B cell (primary cell): ENCODE measurements around the gene AEN. TPM values are rescaled to one million over a fixed set of nuclear protein-coding genes. Genes with fewer than 3 reads are reported as not detected.

Experiments used
- ATAC-seq: fragments of 200-7000 bp; cut with Tn5 transposase; one replicate; pipeline ENCODE4 v1.10.0; 2021; ENCODE audit warnings: low read depth, mild to moderate bottlenecking, moderate number of reproducible peaks, moderate library complexity
- CTCF ChIA-PET: fragments of 350-600 bp; sonication (Branson Sonifier 250); formaldehyde crosslinking; loops from one replicate; lab custom pipeline; 2021; ENCODE audit warnings: antibody characterized with exemption, inconsistent platforms; lab: Charles Lee
- POLR2A ChIA-PET: fragments of 350-600 bp; sonication (Branson Sonifier 250); formaldehyde crosslinking; loops from one replicate; lab custom pipeline; 2021; ENCODE audit warnings: antibody characterized with exemption; lab: Charles Lee
- DNase-seq: peaks from one replicate; pipeline ENCODE4 v3.0.0; 2013
- H2AFZ ChIP-seq: 2 replicates; pipeline ENCODE4 v1.6.1; 2012; ENCODE audit warnings: mild to moderate bottlenecking, low read depth, low read length; ENCODE audit not compliant: insufficient read depth, poor library complexity, severe bottlenecking
- H3K27ac ChIP-seq, 2 donors: 1 replicate in 1 of 2; 2 replicates in 1 of 2; pipeline ENCODE4 v1.5.1; 2012 to 2013; ENCODE audit warnings: low read length in 2 of 2, mild to moderate bottlenecking in 2 of 2, moderate library complexity in 1 of 2
- H3K27me3 ChIP-seq, 4 experiments: fragments of 200-600 bp in 1 of 4; sonication (generic) in 1 of 4; replicated peaks in 1 of 4; 1 replicate in 2 of 4; 2 replicates in 2 of 4; pipeline versions ENCODE4 v1.6.1 to v1.7.0; 2013 to 2016; ENCODE audit warnings: low read length in 3 of 4, mild to moderate bottlenecking in 2 of 4, mixed read lengths in 1 of 4, moderate library complexity in 1 of 4; ENCODE audit not compliant: insufficient read depth in 4 of 4, control insufficient read depth in 3 of 4; ENCODE audit errors: control extremely low read depth in 1 of 4
- H3K36me3 ChIP-seq, 2 experiments: replicated peaks in 1 of 2; 1 replicate in 1 of 2; 2 replicates in 1 of 2; pipeline versions ENCODE4 v1.6.1 to v1.7.1; 2013; ENCODE audit warnings: low read length in 1 of 2; ENCODE audit not compliant: insufficient read depth in 2 of 2, control insufficient read depth in 1 of 2; ENCODE audit errors: control extremely low read depth in 1 of 2, extremely low read depth in 1 of 2
- H3K4me1 ChIP-seq, 2 donors: fragments of 200-600 bp in 1 of 2; sonication (generic) in 1 of 2; 1 replicate in 1 of 2; 2 replicates in 1 of 2; pipeline versions ENCODE4 v1.5.1 to v1.6.1; 2013 to 2017; ENCODE audit warnings: low read length in 2 of 2; ENCODE audit not compliant: control insufficient read depth in 2 of 2, insufficient read depth in 2 of 2
- H3K4me2 ChIP-seq: replicated peaks from 2 replicates; pipeline ENCODE3; 2012; ENCODE audit warnings: mild to moderate bottlenecking, low read depth, low read length; ENCODE audit not compliant: poor library complexity, severe bottlenecking
- H3K4me3 ChIP-seq, 5 experiments: fragments of 200-600 bp in 1 of 5; sonication (generic) in 1 of 5; 1 replicate in 3 of 5; 2 replicates in 2 of 5; pipeline versions ENCODE4 v1.5.1 to v1.7.0; 2011 to 2016; ENCODE audit warnings: low read length in 4 of 5, mild to moderate bottlenecking in 4 of 5, low read depth in 2 of 5, control low read depth in 1 of 5, moderate library complexity in 1 of 5; ENCODE audit not compliant: insufficient read depth in 1 of 5; ENCODE audit errors: control extremely low read depth in 1 of 5, extremely low read depth in 1 of 5
- H3K79me2 ChIP-seq: fragments of 200-600 bp; sonication (generic); one replicate; pipeline ENCODE4 v1.6.0; 2016; ENCODE audit warnings: low read length; ENCODE audit not compliant: control insufficient read depth, insufficient read depth
- H3K9ac ChIP-seq: fragments of 200-600 bp; sonication (generic); 2 replicates; pipeline ENCODE4 v1.6.1; 2017; ENCODE audit warnings: mild to moderate bottlenecking, low read length, moderate library complexity
- H3K9me3 ChIP-seq, 3 donors: one replicate each; pipeline versions ENCODE4 v1.6.1 to v1.7.1; 2013; ENCODE audit warnings: low read length in 2 of 3; ENCODE audit not compliant: control insufficient read depth in 2 of 3, insufficient read depth in 1 of 3; ENCODE audit errors: control extremely low read depth in 1 of 3
- H4K20me1 ChIP-seq: 2 replicates; pipeline ENCODE4 v1.6.0; 2012; ENCODE audit warnings: mild to moderate bottlenecking, low read length; ENCODE audit not compliant: insufficient read depth, control insufficient read depth, poor library complexity, severe bottlenecking
- H3K27ac Mint-ChIP-seq: one replicate; pipeline ENCODE4 v1.8.0; 2021; ENCODE audit warnings: mixed read lengths
- H3K27me3 Mint-ChIP-seq: one replicate; pipeline ENCODE4 v1.8.0; 2021; ENCODE audit warnings: mixed read lengths
- H3K4me1 Mint-ChIP-seq: one replicate; pipeline ENCODE4 v1.8.0; 2021; ENCODE audit warnings: mixed read lengths
- H3K4me3 Mint-ChIP-seq: one replicate; pipeline ENCODE4 v1.8.0; 2021; ENCODE audit warnings: mixed read lengths
- H3K9me3 Mint-ChIP-seq: one replicate; pipeline ENCODE4 v1.8.0; 2022; ENCODE audit warnings: mixed read lengths; ENCODE audit not compliant: insufficient read depth
- EZH2 ChIP-seq: IDR thresholded peaks from 2 replicates; pipeline ENCODE4 v1.6.1; 2012; ENCODE audit warnings: borderline replicate concordance, low read depth, mild to moderate bottlenecking, moderate library complexity, low read length; ENCODE audit not compliant: insufficient read depth, poor library complexity, severe bottlenecking
- WGBS: methylation state at CpG from one replicate; pipeline ENCODE4 v1.1.5; 2013; ENCODE audit warnings: missing lambda C conversion rate; ENCODE audit not compliant: insufficient coverage; 5-methylcytosine and 5-hydroxymethylcytosine counted together
- intact Hi-C: fragments of 100-400 bp; cut with micrococcal nuclease; formaldehyde crosslinking; loops from one replicate; pipeline ENCODE4 v1.10.0; 2022
- polyA plus RNA-seq: library from polyadenylated mRNA; depleted of rRNA; stranded (reverse); fragments of >200 nt; gene quantifications from 2 replicates; pipeline ENCODE4 v1.2.3, GENCODE V29; 2012
- total RNA-seq, 2 donors: library from RNA; stranded (reverse); fragments of 120-200 nt in 1 of 2; gene quantifications; 1 replicate in 1 of 2; 2 replicates in 1 of 2; pipeline versions ENCODE4 v1.2.3 to v1.2.4, GENCODE V29; 2013 to 2022
- TF ChIP-seq, protein P1 (sequence below): fragments of 200-600 bp; IDR thresholded peaks from one replicate; pipeline ENCODE4 v1.8.0; 2022; ENCODE audit warnings: antibody characterized with exemption, mild to moderate bottlenecking

Gene AEN
- total and polyA plus RNA-seq, 2 donors (not counting 1 experiment from before 2014, with no cell fraction given): 18.5 to 42.9 TPM

DNA sequence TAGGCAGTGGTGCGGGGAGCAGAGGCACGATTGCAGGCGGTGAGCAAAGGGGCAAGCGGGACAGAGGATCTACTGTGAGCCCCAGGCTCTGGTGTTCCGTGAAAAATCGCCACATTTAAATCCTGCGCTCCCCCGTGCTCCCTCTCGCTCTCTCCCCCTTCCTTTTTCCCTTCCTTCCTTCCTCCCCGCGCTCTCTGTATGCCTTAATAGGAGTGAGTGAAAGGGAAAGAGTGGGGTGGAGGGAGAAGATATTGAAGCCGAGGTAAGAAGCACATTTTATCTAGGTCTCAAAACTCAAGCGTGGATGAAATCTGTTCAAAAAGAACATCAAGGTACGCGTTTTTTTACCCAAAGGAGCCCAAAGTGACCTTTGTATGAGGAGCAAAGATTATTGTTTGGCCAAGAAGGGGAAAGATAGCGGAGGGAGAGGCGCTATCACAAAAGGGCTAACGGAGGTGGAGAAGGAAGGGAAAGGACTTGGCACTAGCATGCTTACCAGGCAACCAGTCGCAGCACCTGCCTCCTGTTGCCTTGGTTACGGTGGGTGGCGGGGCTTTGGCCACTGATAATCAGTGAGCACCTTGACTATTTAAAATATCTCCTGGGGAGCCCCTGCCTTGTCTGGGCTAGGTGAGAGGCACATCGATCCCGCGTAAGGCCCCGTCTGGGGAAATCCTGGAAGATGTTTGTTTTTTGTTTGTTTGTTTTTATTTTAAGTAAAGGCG, 14.9 kb upstream of the AEN start:
- Histone ChIP-seq H3K9me3 (peaks cover 0 to 22% (median 0%) of the 10 kb centered on the region in 3 donors), H3K4me3 (no peak overlapping the region), H3K27ac (no peak overlapping the region), H3K9ac (no peak overlapping the region), H3K4me1 (peaks cover 19 to 21% of the 10 kb centered on the region in 2 donors), H3K79me2 (no peaks in the 10 kb centered on the region), H3K4me2 (no peak overlapping the region), H3K36me3 (no peaks in the 10 kb centered on the region), H2AFZ (no peak overlapping the region), H3K27me3 (peaks cover 0 to 65% (median 49%) of the 10 kb centered on the region in 4 experiments), H4K20me1 (no peaks in the 10 kb centered on the region)
- Mint-ChIP-seq H3K9me3 (no peaks in the 10 kb centered on the region), H3K4me3 (no peak overlapping the region), H3K27ac (no peak overlapping the region), H3K27me3 (peaks cover 72% of the 10 kb centered on the region), H3K4me1 (peaks cover 13% of the 10 kb centered on the region)
- ChIA-PET POLR2A (no interaction called here), CTCF (no interaction called here)
- no peak for TF ChIP-seq EZH2
- TF ChIP-seq, protein P1, sequence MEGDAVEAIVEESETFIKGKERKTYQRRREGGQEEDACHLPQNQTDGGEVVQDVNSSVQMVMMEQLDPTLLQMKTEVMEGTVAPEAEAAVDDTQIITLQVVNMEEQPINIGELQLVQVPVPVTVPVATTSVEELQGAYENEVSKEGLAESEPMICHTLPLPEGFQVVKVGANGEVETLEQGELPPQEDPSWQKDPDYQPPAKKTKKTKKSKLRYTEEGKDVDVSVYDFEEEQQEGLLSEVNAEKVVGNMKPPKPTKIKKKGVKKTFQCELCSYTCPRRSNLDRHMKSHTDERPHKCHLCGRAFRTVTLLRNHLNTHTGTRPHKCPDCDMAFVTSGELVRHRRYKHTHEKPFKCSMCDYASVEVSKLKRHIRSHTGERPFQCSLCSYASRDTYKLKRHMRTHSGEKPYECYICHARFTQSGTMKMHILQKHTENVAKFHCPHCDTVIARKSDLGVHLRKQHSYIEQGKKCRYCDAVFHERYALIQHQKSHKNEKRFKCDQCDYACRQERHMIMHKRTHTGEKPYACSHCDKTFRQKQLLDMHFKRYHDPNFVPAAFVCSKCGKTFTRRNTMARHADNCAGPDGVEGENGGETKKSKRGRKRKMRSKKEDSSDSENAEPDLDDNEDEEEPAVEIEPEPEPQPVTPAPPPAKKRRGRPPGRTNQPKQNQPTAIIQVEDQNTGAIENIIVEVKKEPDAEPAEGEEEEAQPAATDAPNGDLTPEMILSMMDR: no peak
- ATAC-seq: no peak
- WGBS: 26% methylated on average over 11 of the region's 26 CpGs
- intact Hi-C loops: no loop called here
- no peak for DNase-seq

DNA sequence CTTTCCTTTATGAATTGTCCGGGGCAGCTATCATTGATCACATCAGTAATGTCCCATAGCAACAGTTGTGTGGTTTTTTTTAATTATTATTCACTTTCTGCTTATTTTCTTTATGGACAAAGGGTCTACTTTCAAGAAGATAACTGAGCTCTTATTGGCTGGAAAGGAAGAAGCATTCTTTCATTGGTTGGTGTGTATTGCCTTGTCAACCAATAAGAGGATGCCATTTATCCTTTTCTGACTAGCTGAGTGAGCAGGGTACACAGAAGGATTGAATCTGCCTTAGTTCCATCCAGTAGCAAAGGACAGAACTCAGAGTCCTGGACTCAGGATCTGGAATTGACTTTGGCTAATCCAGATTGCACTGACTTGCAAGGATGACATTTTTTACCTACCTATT, 13.2 kb upstream of the AEN start:
- H3K9me3 Mint-ChIP-seq: no peaks in the 10 kb centered on the region
- intact Hi-C loops: no loop called here
- Histone ChIP-seq H3K4me3 (no peak overlapping the region), H3K79me2 (no peaks in the 10 kb centered on the region), H2AFZ (no peak overlapping the region), H3K9me3 (peaks cover 0 to 22% (median 0%) of the 10 kb centered on the region in 3 donors), H3K9ac (no peak overlapping the region), H3K4me1 (peaks cover 19 to 21% of the 10 kb centered on the region in 2 donors), H3K36me3 (no peaks in the 10 kb centered on the region), H3K27me3 (peaks cover 0 to 69% (median 49%) of the 10 kb centered on the region in 4 experiments), H3K4me2 (no peak overlapping the region), H4K20me1 (no peaks in the 10 kb centered on the region), H3K27ac (no peak overlapping the region)
- no peak overlapping the region for H3K4me3 Mint-ChIP-seq
- H3K27me3 Mint-ChIP-seq: peaks cover 77% of the 10 kb centered on the region
- CTCF ChIA-PET: interaction anchor here (2.0 to 3.5 kb wide), 2 partner anchors 16 to 31 kb away, joined by 5 to 13 read pairs; partner anchors contain the start of gene ISG20
- DNase-seq: no peak
- TF ChIP-seq, protein P1: no peak
- no peak for TF ChIP-seq EZH2
- no peak overlapping the region for H3K27ac Mint-ChIP-seq
- no peak for ATAC-seq
- WGBS: no CpG with 5 or more reads among the region's 1 CpG
- H3K4me1 Mint-ChIP-seq: peaks cover 13% of the 10 kb centered on the region
- POLR2A ChIA-PET: no interaction called here
